HepG2 (cell line): ENCODE data around the gene NRN1L. TPM values are rescaled to one million over a fixed set of nuclear protein-coding genes. Genes with fewer than 3 reads are reported as not detected.
A peak's percentile ranks its signal among the peaks of the same experiment; 100 is the strongest.

Experiments used
- AFF4 ChIP-seq: sonication (generic); formaldehyde crosslinking; IDR thresholded peaks from 2 replicates; pipeline ENCODE4 v1.4.0; 2020; ENCODE audit warnings: missing genetic modification reagents
- ARHGAP35 ChIP-seq: sonication (generic); formaldehyde crosslinking; IDR thresholded peaks from 2 replicates; pipeline ENCODE4 v1.9.0; 2022; ENCODE audit warnings: mild to moderate bottlenecking, inconsistent platforms, moderate library complexity, missing genetic modification reagents, borderline replicate concordance
- CENPX ChIP-seq: sonication (generic); formaldehyde crosslinking; IDR thresholded peaks from 2 replicates; pipeline ENCODE4 v1.9.0; 2021; ENCODE audit warnings: mild to moderate bottlenecking, missing genetic modification reagents, moderate library complexity
- ELK4 ChIP-seq: sonication (generic); formaldehyde crosslinking; IDR thresholded peaks from 2 replicates; pipeline ENCODE4 v1.9.0; 2021; ENCODE audit warnings: missing genetic modification reagents, borderline replicate concordance
- GTF3A ChIP-seq: sonication (generic); formaldehyde crosslinking; conservative IDR thresholded peaks from 2 replicates; pipeline ENCODE4 v1.4.0; 2020; ENCODE audit warnings: mild to moderate bottlenecking, missing genetic modification reagents
- HBP1 ChIP-seq: IDR thresholded peaks from 2 replicates; pipeline ENCODE4 v1.6.1; 2016; ENCODE audit warnings: low read depth, control low read depth
- MIXL1 ChIP-seq: IDR thresholded peaks from 2 replicates; pipeline ENCODE4 v1.6.1; 2016
- MYNN ChIP-seq: sonication (generic); formaldehyde crosslinking; IDR thresholded peaks from 2 replicates; pipeline ENCODE4 v1.4.0; 2020; ENCODE audit warnings: mild to moderate bottlenecking, low read depth, missing genetic modification reagents
- NFIC ChIP-seq: IDR thresholded peaks from 2 replicates; pipeline ENCODE4 v1.6.1; 2012; ENCODE audit warnings: mild to moderate bottlenecking, low read length, inconsistent platforms
- POLR2AphosphoS2 ChIP-seq: IDR thresholded peaks from 2 replicates; pipeline ENCODE4 v1.6.1; 2011; ENCODE audit warnings: low read depth, low read length, improper control_type of control experiment
- RAD51 ChIP-seq: fragments of 450-650 bp; IDR thresholded peaks from 2 replicates; pipeline ENCODE4 v1.6.1; 2016; ENCODE audit warnings: borderline replicate concordance
- SMAD1 ChIP-seq: sonication (generic); formaldehyde crosslinking; IDR thresholded peaks from 2 replicates; pipeline ENCODE4 v1.4.0; 2020; ENCODE audit warnings: missing genetic modification reagents, low read depth, mild to moderate bottlenecking, borderline replicate concordance
- SPEN ChIP-seq: sonication (generic); formaldehyde crosslinking; IDR thresholded peaks from 2 replicates; pipeline ENCODE4 v1.5.1; 2020; ENCODE audit warnings: low read depth, mild to moderate bottlenecking, missing genetic modification reagents
- TOPORS ChIP-seq: sonication (generic); formaldehyde crosslinking; IDR thresholded peaks from 2 replicates; pipeline ENCODE4 v1.8.0; 2023; ENCODE audit warnings: mild to moderate bottlenecking, missing genetic modification reagents
- U2AF1 ChIP-seq: fragments of 200-400 bp; formaldehyde crosslinking; optimal IDR thresholded peaks from 2 replicates; pipeline ENCODE3; 2017; ENCODE audit warnings: mild to moderate bottlenecking, low read depth, low read length
- ZNF253 ChIP-seq: sonication (generic); formaldehyde crosslinking; IDR thresholded peaks from 2 replicates; pipeline ENCODE4 v1.8.0; 2022; ENCODE audit warnings: mild to moderate bottlenecking, missing genetic modification reagents, borderline replicate concordance
- ZNF296 ChIP-seq: sonication (generic); formaldehyde crosslinking; conservative IDR thresholded peaks from 2 replicates; pipeline ENCODE4 v1.5.0; 2020; ENCODE audit warnings: mild to moderate bottlenecking, missing genetic modification reagents
- ZNF879 ChIP-seq: sonication (generic); formaldehyde crosslinking; IDR thresholded peaks from 2 replicates; pipeline ENCODE4 v1.8.1; 2023; ENCODE audit warnings: missing genetic modification reagents
- ZNF883 ChIP-seq: sonication (generic); formaldehyde crosslinking; IDR thresholded peaks from 2 replicates; pipeline ENCODE4 v1.5.1; 2020; ENCODE audit warnings: mild to moderate bottlenecking, missing genetic modification reagents; ENCODE audit errors: not compliant biosample characterization
- polyA plus RNA-seq, 8 experiments: library from polyadenylated mRNA; depleted of rRNA in 3 of 8; stranded (reverse) in 7 of 8; unstranded in 1 of 8; fragments of >200 nt; fragmentation: Illumina TruSeq in 4 of 8; extraction: Trizol in 4 of 8; gene quantifications; 2 replicates each; pipeline versions ENCODE4 v1.2.1 to v1.2.3, GENCODE V29; 2011 to 2016; ENCODE audit warnings: low read depth in 4 of 8, missing spikeins in 1 of 8, mixed read lengths in 1 of 8; ENCODE audit not compliant: insufficient read depth in 1 of 8
- total RNA-seq, 5 experiments: library from RNA; depleted of rRNA; stranded (reverse); fragments of >200 nt; fragmentation: Illumina TruSeq; extraction: Trizol; gene quantifications; 2 replicates each; pipeline ENCODE4 v1.2.3, GENCODE V29; 2016; ENCODE audit warnings: low read depth in 1 of 5
- TF ChIP-seq, protein P1 (sequence below): sonication (generic); formaldehyde crosslinking; IDR thresholded peaks from 2 replicates; pipeline ENCODE4 v1.8.0; 2022; ENCODE audit warnings: mild to moderate bottlenecking, missing genetic modification reagents; ENCODE audit not compliant: insufficient replicate concordance

Gene NRN1L
- total and polyA plus RNA-seq, 2 of the 13 experiments (the other 11 are each of a cell fraction or from before 2014, with no cell fraction given), result 0.53 to 1.2 TPM

DNA sequence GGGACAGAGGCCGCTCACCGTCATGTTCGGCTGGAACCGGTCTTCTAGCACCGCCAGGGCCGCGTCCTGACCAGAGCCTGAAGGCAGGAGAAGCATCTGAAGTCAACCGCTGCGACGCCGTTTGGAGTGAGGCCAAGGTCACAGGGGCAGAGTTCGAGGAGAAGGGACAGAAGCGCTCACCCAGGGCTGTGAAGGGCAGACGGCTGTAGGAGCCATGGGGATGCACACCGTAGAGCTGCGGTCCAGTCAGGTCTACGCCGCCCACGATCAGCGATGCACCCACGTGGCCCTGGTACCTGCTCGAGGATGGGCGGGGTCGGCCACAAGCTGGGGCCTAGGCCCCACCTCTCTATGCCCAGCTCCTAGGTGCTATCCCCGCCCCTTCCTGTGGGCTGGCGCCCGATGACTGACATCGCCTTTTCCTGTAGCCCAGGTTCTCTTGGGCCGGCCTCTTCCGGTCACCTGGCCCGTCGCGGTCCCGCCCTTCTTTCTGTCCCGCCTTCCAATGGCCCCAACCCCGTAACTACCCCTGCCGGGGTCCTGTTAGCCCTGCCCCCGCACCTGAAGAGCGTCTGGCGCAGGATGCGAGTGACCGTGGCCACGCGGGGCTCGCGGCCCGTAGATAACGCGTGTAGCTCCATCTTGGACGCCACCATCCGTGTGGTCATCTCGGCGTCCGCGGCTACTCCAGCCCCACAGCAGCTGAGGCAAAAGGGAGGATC lies 50.9 kb downstream of the NRN1L start (continued):
- TF ChIP-seq HBP1 (peak; percentile 23), AFF4 (CRISPR knock-in tag) (peak; percentile 76; the same call in 1 of the 2 replicates), MIXL1 (CRISPR knock-in tag) (no peak), NFIC (no peak), MYNN (CRISPR knock-in tag) (no peak; the same call in 1 of the 2 replicates), ARHGAP35 (CRISPR knock-in tag) (peak; percentile 76), ZNF879 (CRISPR knock-in tag) (no peak), ZNF296 (CRISPR knock-in tag) (no peak; the same call in 1 of the 2 replicates), U2AF1 (no peak), SPEN (CRISPR knock-in tag) (peak; percentile 73; the same call in 1 of the 2 replicates), GTF3A (CRISPR knock-in tag) (peak; percentile 96), ZNF253 (CRISPR knock-in tag) (peak; percentile 13; the same call in 1 of the 2 replicates), CENPX (CRISPR knock-in tag) (no peak), SMAD1 (peak; percentile 69), POLR2AphosphoS2 (peak; percentile 92), ELK4 (CRISPR knock-in tag) (no peak), TOPORS (CRISPR knock-in tag) (no peak; the same call in none of the 2 replicates), ZNF883 (CRISPR knock-in tag) (peak; percentile 63), RAD51 (peak; percentile 75)
- TF ChIP-seq, protein P1, sequence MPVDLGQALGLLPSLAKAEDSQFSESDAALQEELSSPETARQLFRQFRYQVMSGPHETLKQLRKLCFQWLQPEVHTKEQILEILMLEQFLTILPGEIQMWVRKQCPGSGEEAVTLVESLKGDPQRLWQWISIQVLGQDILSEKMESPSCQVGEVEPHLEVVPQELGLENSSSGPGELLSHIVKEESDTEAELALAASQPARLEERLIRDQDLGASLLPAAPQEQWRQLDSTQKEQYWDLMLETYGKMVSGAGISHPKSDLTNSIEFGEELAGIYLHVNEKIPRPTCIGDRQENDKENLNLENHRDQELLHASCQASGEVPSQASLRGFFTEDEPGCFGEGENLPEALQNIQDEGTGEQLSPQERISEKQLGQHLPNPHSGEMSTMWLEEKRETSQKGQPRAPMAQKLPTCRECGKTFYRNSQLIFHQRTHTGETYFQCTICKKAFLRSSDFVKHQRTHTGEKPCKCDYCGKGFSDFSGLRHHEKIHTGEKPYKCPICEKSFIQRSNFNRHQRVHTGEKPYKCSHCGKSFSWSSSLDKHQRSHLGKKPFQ, result peak; percentile 49
